LNCAP (cell line): ENCODE measurements around the gene APOBEC3A.

ENCODE experiments used
- TF ChIP-seq, protein P1 (sequence below): fragments of 450-650 bp; IDR thresholded peaks from 2 replicates; pipeline ENCODE4 v1.5.1; 2017; ENCODE audit warnings: mild to moderate bottlenecking

APOBEC3A gene

DNA sequence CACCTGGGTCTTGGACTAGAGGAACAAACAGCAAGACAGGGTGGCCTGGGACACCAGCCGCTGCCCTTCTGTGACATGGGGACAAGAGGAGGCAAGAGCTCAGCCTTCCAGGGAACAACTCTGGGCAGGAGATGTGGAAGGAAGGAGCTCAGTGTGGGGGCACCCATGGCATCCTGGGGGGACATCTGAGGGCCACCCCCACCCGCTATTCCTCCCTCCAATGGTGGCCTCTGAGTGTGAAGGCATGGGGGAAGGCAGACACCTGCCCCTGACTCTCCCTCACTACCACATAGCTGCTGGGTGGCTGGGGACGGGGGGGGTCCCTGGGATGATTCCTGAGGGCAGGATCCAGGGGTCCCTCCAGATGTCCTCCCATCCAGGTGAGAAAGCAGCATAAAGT lies 29.2 kb downstream of the APOBEC3A start:
- TF ChIP-seq, protein P1, sequence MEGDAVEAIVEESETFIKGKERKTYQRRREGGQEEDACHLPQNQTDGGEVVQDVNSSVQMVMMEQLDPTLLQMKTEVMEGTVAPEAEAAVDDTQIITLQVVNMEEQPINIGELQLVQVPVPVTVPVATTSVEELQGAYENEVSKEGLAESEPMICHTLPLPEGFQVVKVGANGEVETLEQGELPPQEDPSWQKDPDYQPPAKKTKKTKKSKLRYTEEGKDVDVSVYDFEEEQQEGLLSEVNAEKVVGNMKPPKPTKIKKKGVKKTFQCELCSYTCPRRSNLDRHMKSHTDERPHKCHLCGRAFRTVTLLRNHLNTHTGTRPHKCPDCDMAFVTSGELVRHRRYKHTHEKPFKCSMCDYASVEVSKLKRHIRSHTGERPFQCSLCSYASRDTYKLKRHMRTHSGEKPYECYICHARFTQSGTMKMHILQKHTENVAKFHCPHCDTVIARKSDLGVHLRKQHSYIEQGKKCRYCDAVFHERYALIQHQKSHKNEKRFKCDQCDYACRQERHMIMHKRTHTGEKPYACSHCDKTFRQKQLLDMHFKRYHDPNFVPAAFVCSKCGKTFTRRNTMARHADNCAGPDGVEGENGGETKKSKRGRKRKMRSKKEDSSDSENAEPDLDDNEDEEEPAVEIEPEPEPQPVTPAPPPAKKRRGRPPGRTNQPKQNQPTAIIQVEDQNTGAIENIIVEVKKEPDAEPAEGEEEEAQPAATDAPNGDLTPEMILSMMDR = no peak

DNA sequence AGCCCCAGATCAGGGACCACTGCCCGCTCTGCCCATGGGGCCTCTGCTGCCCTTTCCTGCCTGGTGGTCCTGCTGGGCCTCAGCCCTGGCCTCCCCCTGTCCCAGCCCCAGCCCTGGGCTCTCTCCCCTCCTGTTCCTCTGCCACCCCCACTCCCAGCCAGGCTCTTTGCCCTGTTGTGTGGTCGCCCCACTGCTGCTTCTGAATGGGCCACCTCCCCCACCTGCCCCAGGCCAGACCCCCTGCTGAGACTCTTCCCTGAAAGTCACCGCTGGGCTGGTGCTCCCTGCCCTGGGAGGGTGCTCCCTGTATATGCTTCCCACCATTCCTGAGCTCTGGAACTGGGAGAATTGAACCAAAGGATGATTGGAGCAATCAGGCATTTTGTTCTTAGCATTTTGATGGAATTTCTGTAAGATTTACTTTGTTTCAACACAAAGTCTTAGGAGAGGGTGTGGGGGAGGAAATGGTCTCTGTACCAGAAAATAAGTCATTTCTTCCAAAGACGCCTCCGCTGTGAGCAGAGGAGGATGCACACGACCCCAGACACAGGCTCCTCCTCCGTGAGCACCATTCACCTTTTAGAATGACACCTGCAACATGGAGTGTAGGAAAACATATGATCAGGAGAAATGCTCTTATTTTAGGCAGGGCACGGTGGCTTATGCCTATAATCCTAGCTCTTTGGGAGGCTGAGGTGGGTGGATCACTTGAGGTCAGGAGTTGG lies 29.9 kb downstream of the APOBEC3A start:
- TF ChIP-seq, protein P1 = no peak

DNA sequence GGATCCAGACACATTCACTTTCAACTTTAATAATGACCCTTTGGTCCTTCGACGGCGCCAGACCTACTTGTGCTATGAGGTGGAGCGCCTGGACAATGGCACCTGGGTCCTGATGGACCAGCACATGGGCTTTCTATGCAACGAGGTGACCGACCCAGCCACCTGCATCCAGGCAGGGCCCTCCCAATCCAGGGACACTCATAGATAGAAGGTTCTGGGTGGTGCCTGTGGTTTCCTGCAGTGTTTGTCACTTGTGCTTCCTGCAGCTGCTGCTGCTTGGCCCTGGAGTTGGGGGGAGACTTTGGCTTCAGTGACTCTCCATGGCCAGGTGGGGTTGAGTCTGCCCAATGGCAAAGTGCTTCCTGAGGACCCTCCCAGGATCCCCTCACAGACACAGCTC lies 32.1 kb downstream of the APOBEC3A start:
- TF ChIP-seq, protein P1 = no peak

DNA sequence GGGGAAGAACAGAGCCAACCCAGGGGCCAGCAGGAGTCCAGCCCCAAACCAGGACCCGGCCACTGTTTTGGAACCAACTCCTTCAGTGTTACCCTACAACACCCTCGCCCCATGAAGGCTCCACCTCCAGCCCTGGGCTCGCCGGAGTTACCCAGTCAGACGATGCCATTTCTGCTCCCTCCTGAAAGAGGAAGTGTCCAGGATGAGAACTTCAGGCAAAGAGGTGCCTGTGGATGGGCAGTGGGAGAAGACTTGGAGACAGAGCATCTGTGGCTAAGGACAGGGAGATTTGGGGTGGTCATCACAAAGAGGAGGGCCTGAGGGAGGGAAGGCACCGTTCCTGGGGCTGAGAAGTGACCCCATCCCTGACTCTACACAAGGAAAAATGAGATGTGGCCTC lies 38.7 kb downstream of the APOBEC3A start:
- TF ChIP-seq, protein P1 = no peak

DNA sequence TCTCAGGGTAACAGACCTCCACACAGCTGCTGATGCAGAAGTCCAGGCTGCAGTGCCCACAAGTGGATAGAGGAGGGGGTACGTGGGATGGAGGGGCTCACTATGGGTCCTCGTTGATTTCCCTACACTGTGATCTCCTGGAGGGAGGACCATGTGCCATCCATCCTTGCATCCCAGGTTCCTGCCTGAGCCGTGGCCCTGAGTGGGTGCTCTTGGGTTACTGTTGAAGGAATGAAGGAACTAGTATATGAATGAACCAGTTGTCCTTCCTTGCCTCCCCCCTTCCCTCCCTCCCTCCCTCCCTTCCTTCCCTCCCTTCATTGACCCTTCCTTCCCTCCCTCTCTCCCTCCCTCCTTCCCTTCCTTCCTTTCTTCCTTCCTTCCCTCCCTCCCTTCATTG lies 40.1 kb downstream of the APOBEC3A start:
- TF ChIP-seq, protein P1 = no peak

DNA sequence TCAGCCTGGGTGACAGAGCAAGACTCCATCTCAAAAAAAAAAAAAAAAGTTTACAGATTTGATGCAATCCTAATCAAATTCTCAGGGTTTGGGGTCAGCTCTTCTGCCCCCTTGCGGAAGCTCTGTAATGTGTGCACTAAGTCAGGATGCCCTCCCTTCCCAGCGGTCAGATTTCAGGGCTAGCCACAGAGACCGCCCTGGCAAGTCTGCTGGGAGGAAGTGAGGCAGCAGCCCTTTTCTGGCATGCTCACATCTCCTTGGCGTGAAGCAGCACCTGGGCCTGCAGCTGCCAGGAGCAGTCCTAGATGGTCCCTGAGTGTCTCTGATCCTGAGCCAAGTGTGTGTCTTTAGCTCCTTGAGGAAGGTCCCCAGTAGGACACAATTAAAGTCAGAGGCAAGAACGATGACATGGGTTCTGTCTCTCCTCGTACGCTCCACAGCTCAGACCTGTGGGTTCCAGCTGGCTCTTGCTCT lies 45.8 kb downstream of the APOBEC3A start:
- TF ChIP-seq, protein P1 = peak; percentile 69

DNA sequence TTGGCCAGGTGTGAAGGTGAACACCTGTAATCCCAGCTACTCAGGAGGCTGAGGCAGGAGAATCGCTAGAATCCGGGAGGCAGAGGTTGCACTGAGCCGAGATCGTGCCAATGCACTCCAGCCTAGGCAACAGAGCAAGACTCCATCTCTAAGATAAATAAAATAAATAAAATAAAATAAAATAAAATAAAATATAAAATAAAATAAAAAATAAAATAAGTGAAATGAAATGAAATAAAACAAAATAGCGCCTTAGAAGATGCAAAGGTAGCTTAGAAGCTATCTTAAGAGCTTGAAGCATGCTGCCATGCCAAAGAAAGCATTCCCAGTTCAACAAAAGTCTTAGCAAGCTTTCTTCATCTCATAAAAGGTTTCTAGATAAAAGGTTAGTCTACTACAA lies 49.8 kb downstream of the APOBEC3A start:
- TF ChIP-seq, protein P1 = no peak
